ENCODE measurements around the gene ETS1.
"Not testable (repeated sequence)": the region's sequence is repeated elsewhere in the genome, so short reads cannot be mapped to it uniquely, and the experiment has no call there.

ETS1 gene

GRCh38 chr11:128462922-128463321 lies 124.4 kb downstream of the ETS1 start:
- no peak for DNase-seq (ENCODE audit: low read depth)

- no peak for DNase-seq (ENCODE audit: low read depth)
These were observed 125.2 kb downstream of the ETS1 start for GRCh38 chr11:128462189-128462588.

- DNase-seq (ENCODE audit: low read depth) = no peak
These were observed 129.0 kb downstream of the ETS1 start for GRCh38 chr11:128458321-128458720.

GRCh38 chr11:128457874-128458273 lies 129.5 kb downstream of the ETS1 start:
- DNase-seq (ENCODE audit: low read depth) = no peak

- no peak for DNase-seq (ENCODE audit: low read depth)
These were observed 130.6 kb downstream of the ETS1 start for GRCh38 chr11:128456566-128457268.

GRCh38 chr11:128455766-128456165 lies 131.6 kb downstream of the ETS1 start:
- no peak for DNase-seq (ENCODE audit: low read depth)

- no peak for DNase-seq (ENCODE audit: low read depth)
These were observed 133.7 kb downstream of the ETS1 start for GRCh38 chr11:128453444-128454336.

- DNase-seq (ENCODE audit: low read depth) = no peak
These were observed 135.5 kb downstream of the ETS1 start for GRCh38 chr11:128451652-128452470.

- no peak for DNase-seq (ENCODE audit: low read depth)
These were observed 136.3 kb downstream of the ETS1 start for GRCh38 chr11:128450882-128451651.

- DNase-seq (ENCODE audit: low read depth) = not testable (repeated sequence)
These were observed 136.9 kb downstream of the ETS1 start for GRCh38 chr11:128450425-128450824.

GRCh38 chr11:128448981-128449713 lies 138.2 kb downstream of the ETS1 start:
- DNase-seq (ENCODE audit: low read depth) = no peak

GRCh38 chr11:128448200-128448886 lies 139.0 kb downstream of the ETS1 start:
- no peak for DNase-seq (ENCODE audit: low read depth)

GRCh38 chr11:128447233-128447632 lies 140.1 kb downstream of the ETS1 start:
- DNase-seq (ENCODE audit: low read depth) = no peak

- DNase-seq (ENCODE audit: low read depth) = not testable (repeated sequence)
These were observed 141.4 kb downstream of the ETS1 start for GRCh38 chr11:128445921-128446320.

- no peak for DNase-seq (ENCODE audit: low read depth)
These were observed 150.2 kb downstream of the ETS1 start for GRCh38 chr11:128437136-128437535.

- no peak for DNase-seq (ENCODE audit: low read depth)
These were observed 152.5 kb downstream of the ETS1 start for GRCh38 chr11:128434818-128435217.

- no peak for DNase-seq (ENCODE audit: low read depth)
These were observed 152.9 kb downstream of the ETS1 start for GRCh38 chr11:128434411-128434810.

- DNase-seq (ENCODE audit: low read depth) = no peak
These were observed 154.4 kb downstream of the ETS1 start for GRCh38 chr11:128432926-128433325.

GRCh38 chr11:128431931-128432330 lies 155.4 kb downstream of the ETS1 start:
- DNase-seq (ENCODE audit: low read depth) = no peak

GRCh38 chr11:128428935-128429334 lies 158.4 kb downstream of the ETS1 start:
- DNase-seq (ENCODE audit: low read depth) = no peak

Measured in activated T-cell treated with anti-CD3 and anti-CD28 coated beads for 24 hours (primary cell).